ENCODE results near the gene CHN1. TPM values are rescaled to one million over a fixed set of nuclear protein-coding genes. Genes with fewer than 3 reads are reported as not detected.

The CHN1 gene
- total RNA-seq, 1 donor from 2014 or later, result 7.8 TPM

DNA sequence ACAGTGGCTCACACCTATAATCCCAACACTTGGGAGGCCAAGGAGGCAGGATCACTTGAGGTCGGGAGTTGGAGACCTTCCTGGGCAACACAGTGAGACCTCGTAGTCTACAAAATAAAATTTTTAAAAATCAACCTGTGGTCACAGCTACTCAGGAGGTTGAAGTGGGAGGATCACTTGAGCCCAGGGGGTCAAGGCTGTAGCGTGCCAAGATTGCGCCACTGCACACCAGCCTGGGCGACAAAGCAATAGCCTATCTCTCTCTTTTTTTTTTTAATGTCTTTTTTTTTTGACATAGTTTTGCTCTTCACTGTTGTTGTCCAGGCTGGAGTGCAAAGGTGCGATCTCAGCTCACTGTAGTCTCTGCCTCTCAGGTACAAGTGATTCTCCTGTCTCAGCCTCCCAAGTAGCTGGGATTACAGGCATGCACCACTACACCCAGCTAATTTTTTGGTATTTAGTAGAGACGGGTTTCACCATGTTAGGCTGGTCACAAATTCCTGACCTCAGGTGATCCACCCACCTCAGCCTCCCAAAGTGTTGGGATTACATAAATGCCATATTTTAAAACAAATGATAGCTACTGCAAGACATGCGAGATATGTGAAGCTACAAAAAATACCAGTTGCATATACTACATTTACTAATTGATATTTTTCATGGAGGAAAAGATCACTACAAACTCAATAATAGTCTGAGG is 55.0 kb downstream of the CHN1 start:
- intact Hi-C loops (cut with DNase I), result no loop called here

DNA sequence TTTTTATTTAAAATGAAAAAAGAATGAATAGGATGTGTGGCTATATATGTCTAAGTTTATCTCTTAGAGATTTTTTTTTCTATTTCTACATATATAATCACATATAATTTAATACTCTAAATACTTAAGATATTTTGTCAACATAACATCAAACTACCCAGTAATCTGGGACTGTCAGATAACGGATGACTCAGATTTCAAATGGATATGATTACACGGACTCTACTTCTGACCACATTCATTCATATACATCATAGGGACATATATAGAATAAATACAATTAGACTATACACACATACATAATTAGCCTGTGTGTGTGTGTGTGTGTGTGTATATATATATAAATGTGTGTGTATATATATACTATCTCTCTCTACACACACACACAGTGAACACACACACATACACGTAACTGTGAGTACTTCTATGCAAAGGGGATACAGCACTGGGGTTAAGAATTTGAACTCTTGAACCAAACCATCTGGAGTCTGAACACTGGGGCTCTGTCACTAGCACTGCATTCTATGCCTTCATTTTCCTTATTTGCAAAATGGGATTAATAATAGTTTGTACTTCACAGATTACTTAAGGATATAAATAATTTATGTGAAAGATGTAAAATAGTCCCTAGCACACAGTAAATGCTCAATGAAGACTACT is 59.5 kb downstream of the CHN1 start:
- Histone ChIP-seq H3K27me3 (no peaks in the 10 kb centered on the region), H3K9me3 (no peaks in the 10 kb centered on the region), H3K4me1 (no peaks in the 10 kb centered on the region), H3K4me3 (no peak overlapping the region), H3K36me3 (no peaks in the 10 kb centered on the region), H3K27ac (no peak overlapping the region)
- intact Hi-C loops (cut with DNase I), result no loop called here
- TF ChIP-seq, protein P1, sequence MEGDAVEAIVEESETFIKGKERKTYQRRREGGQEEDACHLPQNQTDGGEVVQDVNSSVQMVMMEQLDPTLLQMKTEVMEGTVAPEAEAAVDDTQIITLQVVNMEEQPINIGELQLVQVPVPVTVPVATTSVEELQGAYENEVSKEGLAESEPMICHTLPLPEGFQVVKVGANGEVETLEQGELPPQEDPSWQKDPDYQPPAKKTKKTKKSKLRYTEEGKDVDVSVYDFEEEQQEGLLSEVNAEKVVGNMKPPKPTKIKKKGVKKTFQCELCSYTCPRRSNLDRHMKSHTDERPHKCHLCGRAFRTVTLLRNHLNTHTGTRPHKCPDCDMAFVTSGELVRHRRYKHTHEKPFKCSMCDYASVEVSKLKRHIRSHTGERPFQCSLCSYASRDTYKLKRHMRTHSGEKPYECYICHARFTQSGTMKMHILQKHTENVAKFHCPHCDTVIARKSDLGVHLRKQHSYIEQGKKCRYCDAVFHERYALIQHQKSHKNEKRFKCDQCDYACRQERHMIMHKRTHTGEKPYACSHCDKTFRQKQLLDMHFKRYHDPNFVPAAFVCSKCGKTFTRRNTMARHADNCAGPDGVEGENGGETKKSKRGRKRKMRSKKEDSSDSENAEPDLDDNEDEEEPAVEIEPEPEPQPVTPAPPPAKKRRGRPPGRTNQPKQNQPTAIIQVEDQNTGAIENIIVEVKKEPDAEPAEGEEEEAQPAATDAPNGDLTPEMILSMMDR (IDR thresholded peaks at IDR 0.05), result no peak
- no peak for DNase-seq (ENCODE audit: low spot score in 2 of 2)

More for the DNA sequence above, 55.0 kb downstream of the CHN1 start:
- Histone ChIP-seq H3K4me3 (no peak overlapping the region), H3K9me3 (no peaks in the 10 kb centered on the region), H3K36me3 (no peaks in the 10 kb centered on the region), H3K27me3 (no peaks in the 10 kb centered on the region), H3K4me1 (no peaks in the 10 kb centered on the region), H3K27ac (no peak overlapping the region)
- TF ChIP-seq, protein P1 (IDR thresholded peaks at IDR 0.05), result no peak
- no peak for DNase-seq (ENCODE audit: low spot score in 2 of 2)

DNA sequence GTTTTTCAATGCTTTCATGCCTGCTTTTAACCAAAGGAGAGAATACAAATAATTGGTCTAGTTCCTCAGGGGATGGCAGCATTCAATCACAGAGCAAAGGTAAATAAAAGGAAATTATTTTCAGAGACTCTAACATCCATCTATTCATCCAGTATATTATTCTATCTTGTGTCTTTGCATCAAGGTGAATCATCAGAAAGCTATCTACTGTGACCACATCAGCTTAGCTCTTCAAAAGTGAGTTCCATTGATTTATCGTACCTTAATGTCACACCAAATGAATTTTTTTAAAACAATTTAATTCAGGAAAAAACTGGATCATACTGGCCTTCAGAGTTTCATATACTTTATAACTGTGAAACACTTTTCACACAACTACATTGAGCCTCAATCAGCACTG is 66.1 kb downstream of the CHN1 start:
- DNase-seq (ENCODE audit: low spot score in 2 of 2), result no peak
- Histone ChIP-seq H3K36me3 (no peaks in the 10 kb centered on the region), H3K27ac (no peak overlapping the region), H3K27me3 (no peaks in the 10 kb centered on the region), H3K9me3 (no peaks in the 10 kb centered on the region), H3K4me3 (no peak overlapping the region), H3K4me1 (no peaks in the 10 kb centered on the region)
- intact Hi-C loops (cut with DNase I), result no loop called here
- TF ChIP-seq, protein P1 (IDR thresholded peaks at IDR 0.05), result no peak

GRCh38 chr2:174931724-174932123 is 73.5 kb downstream of the CHN1 start:
- no peak overlapping the region for H3K4me3 ChIP-seq
- DNase-seq (ENCODE audit: low spot score in 2 of 2), result no peak
- H3K4me1 ChIP-seq, result no peaks in the 10 kb centered on the region
- TF ChIP-seq, protein P1 (IDR thresholded peaks at IDR 0.05), result no peak
- no peaks in the 10 kb centered on the region for H3K27me3 ChIP-seq
- no peak overlapping the region for H3K27ac ChIP-seq
- H3K36me3 ChIP-seq, result no peaks in the 10 kb centered on the region
- intact Hi-C loops (cut with DNase I), result no loop called here
- H3K9me3 ChIP-seq, result no peaks in the 10 kb centered on the region

DNA sequence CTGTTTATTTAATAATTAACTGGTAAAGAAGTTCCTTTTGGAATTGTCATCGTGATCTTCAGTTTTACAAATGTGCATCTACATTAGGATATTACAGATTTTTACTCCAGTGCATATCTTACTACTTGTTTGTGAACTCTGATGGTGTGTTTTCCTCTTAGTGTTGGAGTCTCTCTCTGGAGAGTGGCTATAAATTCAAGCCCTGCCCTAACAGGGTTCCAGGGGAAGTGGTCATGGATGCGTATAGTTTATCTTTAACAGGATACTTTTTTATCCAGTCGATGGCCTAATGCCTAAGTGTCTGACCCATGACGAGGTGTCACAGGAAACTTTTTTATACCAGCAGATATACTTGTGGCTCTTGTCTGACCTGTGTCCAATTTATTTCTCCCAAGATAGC is 75.4 kb downstream of the CHN1 start:
- no peaks in the 10 kb centered on the region for H3K9me3 ChIP-seq
- TF ChIP-seq, protein P1 (IDR thresholded peaks at IDR 0.05), result no peak
- no peak for DNase-seq (ENCODE audit: low spot score in 2 of 2)
- no peaks in the 10 kb centered on the region for H3K36me3 ChIP-seq
- no peaks in the 10 kb centered on the region for H3K27me3 ChIP-seq
- intact Hi-C loops (cut with DNase I), result no loop called here
- no peak overlapping the region for H3K27ac ChIP-seq
- H3K4me3 ChIP-seq, result no peak overlapping the region
- H3K4me1 ChIP-seq, result no peaks in the 10 kb centered on the region

Measured in ascending aorta (tissue), 2 donors.